ENCODE measurements around the gene THBS4.

The THBS4 gene

DNA sequence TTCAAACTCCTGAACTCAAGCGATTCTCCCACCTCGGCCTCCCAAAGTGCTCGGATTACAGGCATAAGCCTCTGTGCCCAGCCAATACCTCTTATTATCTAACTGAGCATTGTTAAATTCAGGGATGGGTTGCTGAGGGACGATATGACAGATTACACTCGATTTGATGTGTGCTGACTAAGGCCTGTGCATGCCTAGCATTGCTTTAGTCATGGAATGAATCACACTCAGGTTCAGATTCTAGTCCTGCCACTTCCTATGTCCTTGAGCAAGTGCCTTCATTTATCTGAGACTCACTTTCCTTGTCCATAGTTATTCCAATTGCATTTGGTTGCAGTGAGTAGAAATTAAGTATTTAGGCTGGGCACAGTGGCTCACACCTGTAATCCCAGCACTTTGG is 19.5 kb downstream of the THBS4 start:
- Histone ChIP-seq H3K4me1 (no peaks in the 10 kb centered on the region), H3K4me2 (ENCODE audit: low read length) (no peak overlapping the region), H3K79me2 (no peaks in the 10 kb centered on the region), H3K27me3 (ENCODE audit: control insufficient read depth, insufficient read depth, low read length) (no peaks in the 10 kb centered on the region), H3K4me3 (ENCODE audit: low read depth, low read length) (no peak overlapping the region), H3K9ac (no peak overlapping the region), H2AFZ (no peak overlapping the region), H3K27ac (no peak overlapping the region), H3K36me3 (ENCODE audit: control insufficient read depth, insufficient read depth, low read length) (no peaks in the 10 kb centered on the region), H3K9me3 (ENCODE audit: control insufficient read depth, low read length) (no peaks in the 10 kb centered on the region)
- TF ChIP-seq, protein P1, sequence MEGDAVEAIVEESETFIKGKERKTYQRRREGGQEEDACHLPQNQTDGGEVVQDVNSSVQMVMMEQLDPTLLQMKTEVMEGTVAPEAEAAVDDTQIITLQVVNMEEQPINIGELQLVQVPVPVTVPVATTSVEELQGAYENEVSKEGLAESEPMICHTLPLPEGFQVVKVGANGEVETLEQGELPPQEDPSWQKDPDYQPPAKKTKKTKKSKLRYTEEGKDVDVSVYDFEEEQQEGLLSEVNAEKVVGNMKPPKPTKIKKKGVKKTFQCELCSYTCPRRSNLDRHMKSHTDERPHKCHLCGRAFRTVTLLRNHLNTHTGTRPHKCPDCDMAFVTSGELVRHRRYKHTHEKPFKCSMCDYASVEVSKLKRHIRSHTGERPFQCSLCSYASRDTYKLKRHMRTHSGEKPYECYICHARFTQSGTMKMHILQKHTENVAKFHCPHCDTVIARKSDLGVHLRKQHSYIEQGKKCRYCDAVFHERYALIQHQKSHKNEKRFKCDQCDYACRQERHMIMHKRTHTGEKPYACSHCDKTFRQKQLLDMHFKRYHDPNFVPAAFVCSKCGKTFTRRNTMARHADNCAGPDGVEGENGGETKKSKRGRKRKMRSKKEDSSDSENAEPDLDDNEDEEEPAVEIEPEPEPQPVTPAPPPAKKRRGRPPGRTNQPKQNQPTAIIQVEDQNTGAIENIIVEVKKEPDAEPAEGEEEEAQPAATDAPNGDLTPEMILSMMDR (IDR thresholded peaks at IDR 0.05): no peak

DNA sequence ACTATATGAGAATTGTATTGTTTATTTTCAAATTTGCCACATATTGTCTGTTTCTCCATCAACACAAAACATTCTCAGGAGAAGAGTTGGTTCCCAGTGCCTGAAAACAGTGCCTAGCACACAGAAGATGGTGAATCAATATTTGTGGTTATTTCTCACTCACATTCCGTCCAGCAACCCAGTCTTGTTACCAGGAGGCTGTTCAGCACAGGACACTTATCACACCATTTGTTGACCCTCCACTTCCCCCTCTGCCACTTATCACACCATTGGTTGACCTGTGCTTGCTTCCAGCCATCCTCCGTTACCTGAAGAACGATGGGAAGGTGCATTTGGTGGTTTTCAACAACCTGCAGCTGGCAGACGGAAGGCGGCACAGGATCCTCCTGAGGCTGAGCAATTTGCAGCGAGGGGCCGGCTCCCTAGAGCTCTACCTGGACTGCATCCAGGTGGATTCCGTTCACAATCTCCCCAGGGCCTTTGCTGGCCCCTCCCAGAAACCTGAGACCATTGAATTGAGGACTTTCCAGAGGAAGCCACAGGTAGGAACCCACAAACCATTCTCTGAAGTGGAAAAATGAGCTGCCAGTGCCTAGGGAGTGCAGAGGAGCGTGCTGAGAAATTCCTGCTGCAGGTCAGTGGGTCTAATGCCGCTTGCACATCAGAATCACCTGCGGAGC is 20.5 kb downstream of the THBS4 start:
- H3K4me3 ChIP-seq (ENCODE audit: low read depth, low read length): no peak overlapping the region
- H3K4me2 ChIP-seq (ENCODE audit: low read length): no peak overlapping the region
- H2AFZ ChIP-seq: peak overlapping the region; percentile 28
- TF ChIP-seq, protein P1 (IDR thresholded peaks at IDR 0.05): no peak
- H3K9ac ChIP-seq: no peak overlapping the region
- H3K27me3 ChIP-seq (ENCODE audit: control insufficient read depth, insufficient read depth, low read length): no peaks in the 10 kb centered on the region
- H3K79me2 ChIP-seq: no peaks in the 10 kb centered on the region
- no peaks in the 10 kb centered on the region for H3K36me3 ChIP-seq (ENCODE audit: control insufficient read depth, insufficient read depth, low read length)
- H3K9me3 ChIP-seq (ENCODE audit: control insufficient read depth, low read length): no peaks in the 10 kb centered on the region
- no peaks in the 10 kb centered on the region for H3K4me1 ChIP-seq
- H3K27ac ChIP-seq: no peak overlapping the region

DNA sequence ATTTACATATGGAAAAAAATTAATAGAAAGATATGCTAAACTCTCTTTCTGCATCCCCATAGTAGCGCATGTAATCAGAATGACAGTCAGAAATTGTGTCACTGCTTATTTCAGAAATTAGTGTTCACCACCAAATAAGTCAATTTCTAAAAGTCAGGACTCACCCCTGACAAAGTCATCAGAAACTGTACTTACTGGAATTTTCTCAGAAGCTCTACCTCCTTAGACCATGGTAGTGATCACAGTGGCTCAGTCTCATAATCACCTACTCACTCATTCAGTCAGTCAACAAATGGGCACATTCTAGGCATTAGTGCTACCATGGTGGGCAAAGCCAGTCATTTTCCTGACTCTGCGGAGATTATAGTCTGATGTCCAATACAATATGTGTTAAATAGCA is 22.0 kb downstream of the THBS4 start:
- Histone ChIP-seq H3K9ac (no peak overlapping the region), H3K4me3 (ENCODE audit: low read depth, low read length) (no peak overlapping the region)

DNA sequence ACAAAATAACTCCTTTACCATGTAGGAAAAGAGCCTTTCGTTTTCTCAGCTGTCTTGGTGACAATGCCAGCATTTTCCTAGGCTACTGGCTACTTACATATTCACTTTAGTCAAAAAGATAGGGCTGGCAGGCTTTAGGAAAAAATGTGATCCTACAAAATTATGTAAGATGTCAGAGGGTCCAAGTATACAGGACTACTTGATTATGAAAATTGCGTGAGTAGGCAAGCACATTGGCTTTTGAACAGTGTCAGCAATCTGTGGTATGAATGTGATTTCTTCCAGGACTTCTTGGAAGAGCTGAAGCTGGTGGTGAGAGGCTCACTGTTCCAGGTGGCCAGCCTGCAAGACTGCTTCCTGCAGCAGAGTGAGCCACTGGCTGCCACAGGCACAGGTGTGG is 22.8 kb downstream of the THBS4 start:
- H2AFZ ChIP-seq: no peak overlapping the region
- H3K27me3 ChIP-seq (ENCODE audit: control insufficient read depth, insufficient read depth, low read length): no peaks in the 10 kb centered on the region
- no peak overlapping the region for H3K27ac ChIP-seq
- H3K9me3 ChIP-seq (ENCODE audit: control insufficient read depth, low read length): no peaks in the 10 kb centered on the region
- no peak overlapping the region for H3K9ac ChIP-seq
- TF ChIP-seq, protein P1 (IDR thresholded peaks at IDR 0.05): no peak
- H3K4me3 ChIP-seq (ENCODE audit: low read depth, low read length): no peak overlapping the region
- no peaks in the 10 kb centered on the region for H3K4me1 ChIP-seq
- no peak overlapping the region for H3K4me2 ChIP-seq (ENCODE audit: low read length)
- no peaks in the 10 kb centered on the region for H3K36me3 ChIP-seq (ENCODE audit: control insufficient read depth, insufficient read depth, low read length)
- no peaks in the 10 kb centered on the region for H3K79me2 ChIP-seq

More for the DNA sequence above, 22.0 kb downstream of the THBS4 start:
- Histone ChIP-seq H3K27ac (no peak overlapping the region), H3K27me3 (ENCODE audit: control insufficient read depth, insufficient read depth, low read length) (no peaks in the 10 kb centered on the region), H3K4me2 (ENCODE audit: low read length) (no peak overlapping the region), H2AFZ (no peak overlapping the region), H3K4me1 (no peaks in the 10 kb centered on the region), H3K36me3 (ENCODE audit: control insufficient read depth, insufficient read depth, low read length) (no peaks in the 10 kb centered on the region), H3K79me2 (no peaks in the 10 kb centered on the region), H3K9me3 (ENCODE audit: control insufficient read depth, low read length) (no peaks in the 10 kb centered on the region)
- TF ChIP-seq, protein P1 (IDR thresholded peaks at IDR 0.05): no peak

DNA sequence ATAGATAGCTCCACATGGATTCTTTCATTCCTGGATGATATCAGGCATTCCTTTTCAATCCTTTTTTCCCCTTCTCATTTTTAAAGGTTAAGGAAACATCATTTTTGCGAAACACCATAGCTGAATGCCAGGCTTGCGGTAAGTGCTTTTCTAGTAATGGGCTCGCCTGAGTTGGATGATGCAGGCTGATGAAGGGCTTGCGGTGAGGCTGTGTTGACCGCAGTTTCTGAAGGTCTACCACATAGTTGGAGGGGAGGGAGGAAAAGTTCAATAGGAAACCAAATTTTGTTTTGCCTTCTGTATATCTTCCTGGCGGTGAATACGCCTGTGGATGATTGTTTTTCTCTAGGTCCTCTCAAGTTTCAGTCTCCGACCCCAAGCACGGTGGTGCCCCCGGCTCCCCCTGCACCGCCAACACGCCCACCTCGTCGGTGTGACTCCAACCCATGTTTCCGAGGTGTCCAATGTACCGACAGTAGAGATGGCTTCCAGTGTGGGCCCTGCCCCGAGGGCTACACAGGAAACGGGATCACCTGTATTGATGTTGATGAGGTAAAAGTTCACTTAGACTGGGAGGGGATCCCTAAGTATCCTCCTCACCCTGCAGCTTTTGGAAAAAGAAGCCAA is 24.3 kb downstream of the THBS4 start:
- Histone ChIP-seq H3K4me1 (no peaks in the 10 kb centered on the region), H3K27me3 (ENCODE audit: control insufficient read depth, insufficient read depth, low read length) (no peaks in the 10 kb centered on the region), H3K79me2 (no peaks in the 10 kb centered on the region), H3K4me3 (ENCODE audit: low read depth, low read length) (no peak overlapping the region), H3K36me3 (ENCODE audit: control insufficient read depth, insufficient read depth, low read length) (no peaks in the 10 kb centered on the region), H3K4me2 (ENCODE audit: low read length) (no peak overlapping the region), H3K27ac (no peak overlapping the region), H3K9me3 (ENCODE audit: control insufficient read depth, low read length) (no peaks in the 10 kb centered on the region), H3K9ac (no peak overlapping the region), H2AFZ (no peak overlapping the region)
- TF ChIP-seq, protein P1 (IDR thresholded peaks at IDR 0.05): no peak
